Stimulated activated CD4-positive, alpha-beta T cell treated with anti-CD3 and anti-CD28 coated beads, Interleukin-1b, Interleukin-23, amount 100 ng/mL, for 4 hours (primary cell): Measurements from ENCODE around the gene HSD11B1L.
"Not testable (repeated sequence)": the region's sequence is repeated elsewhere in the genome, so short reads cannot be mapped to it uniquely, and the experiment has no call there.

Source experiments
- DNase-seq, 2 donors: peaks; one replicate each; pipeline ENCODE4 v3.0.0-alpha.2; 2020; ENCODE audit warnings: low read depth in 2 of 2

The HSD11B1L gene

DNA sequence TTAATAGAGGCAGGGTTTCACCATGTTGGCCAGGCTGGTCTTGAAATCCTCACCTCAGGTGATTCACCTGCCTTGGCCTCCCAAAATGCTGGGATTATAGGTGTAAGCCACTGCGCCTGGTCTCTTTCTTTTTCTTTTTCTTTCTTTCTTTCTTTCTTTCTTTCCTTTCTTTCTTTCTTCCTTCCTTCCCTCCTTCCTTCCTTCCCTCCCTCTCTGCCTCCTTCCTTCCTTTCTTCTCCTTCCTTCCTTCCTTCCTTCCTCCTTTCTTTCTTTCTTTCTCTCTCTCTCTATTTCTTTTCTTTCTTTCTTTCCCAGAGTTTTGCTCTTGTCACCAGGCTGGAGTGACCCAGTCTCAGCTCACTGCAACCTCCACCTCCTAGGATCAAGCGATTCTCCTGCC is 52.3 kb downstream of the HSD11B1L start:
- not testable (repeated sequence) for DNase-seq
